ENCODE results near the gene FRG2.
"Not testable (repeated sequence)": the region's sequence is repeated elsewhere in the genome, so short reads cannot be mapped to it uniquely, and the experiment has no call there.

Gene FRG2

DNA sequence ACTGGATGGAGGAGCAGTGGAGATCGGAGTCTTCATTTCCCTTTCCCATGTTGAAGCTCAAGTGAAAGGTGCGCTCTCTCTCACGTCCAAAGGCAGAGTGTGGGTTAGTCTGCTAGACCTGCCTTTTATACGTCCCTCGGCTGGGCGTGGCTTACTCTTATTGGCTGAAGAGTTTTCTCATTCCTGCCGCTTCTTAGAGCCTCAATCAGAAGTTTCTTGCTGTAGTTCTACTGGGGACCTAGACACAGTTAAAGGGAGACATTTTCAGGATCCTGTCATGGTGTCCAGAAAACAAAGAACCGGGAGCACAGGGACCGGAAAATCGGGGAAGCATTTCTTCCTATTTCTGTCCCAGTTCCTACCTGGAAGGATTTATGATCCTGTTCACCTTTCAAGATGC lies at the start of gene FRG2:
FRG2 (minus strand) TSS at position 101 of the 400 bp plus-strand sequence; CDS start at position 49, 52 bp downstream.
- DNase-seq = not testable (repeated sequence)

DNA sequence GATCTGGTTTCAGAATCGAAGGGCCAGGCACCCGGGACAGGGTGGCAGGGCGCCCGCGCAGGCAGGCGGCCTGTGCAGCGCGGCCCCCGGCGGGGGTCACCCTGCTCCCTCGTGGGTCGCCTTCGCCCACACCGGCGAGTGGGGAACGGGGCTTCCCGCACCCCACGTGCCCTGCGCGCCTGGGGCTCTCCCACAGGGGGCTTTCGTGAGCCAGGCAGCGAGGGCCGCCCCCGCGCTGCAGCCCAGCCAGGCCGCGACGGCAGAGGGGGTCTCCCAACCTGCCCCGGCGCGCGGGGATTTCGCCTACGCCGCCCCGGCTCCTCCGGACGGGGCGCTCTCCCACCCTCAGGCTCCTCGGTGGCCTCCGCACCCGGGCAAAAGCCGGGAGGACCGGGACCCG lies 41.3 kb upstream of the FRG2 start:
- DNase-seq = not testable (repeated sequence)

DNA sequence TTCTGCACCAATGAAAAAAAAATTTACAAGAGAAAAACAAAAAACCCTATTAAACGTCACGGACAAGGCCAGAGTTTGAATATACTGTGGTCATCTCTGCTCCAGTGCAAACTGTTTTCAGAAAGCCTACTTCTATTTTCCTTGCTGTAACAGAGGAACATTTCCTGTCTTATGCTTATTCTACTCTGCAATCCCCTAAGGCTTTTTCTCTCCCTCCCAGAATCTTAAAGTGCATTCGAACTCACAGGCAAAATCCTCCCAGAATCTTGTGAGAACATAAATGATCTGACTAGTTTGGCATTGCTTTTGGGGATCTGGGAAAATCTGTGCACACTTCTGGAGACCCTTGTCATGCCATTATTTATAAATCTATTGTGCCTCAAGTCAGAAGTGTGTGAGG lies 37.7 kb upstream of the FRG2 start:
- DNase-seq = not testable (repeated sequence)

DNA sequence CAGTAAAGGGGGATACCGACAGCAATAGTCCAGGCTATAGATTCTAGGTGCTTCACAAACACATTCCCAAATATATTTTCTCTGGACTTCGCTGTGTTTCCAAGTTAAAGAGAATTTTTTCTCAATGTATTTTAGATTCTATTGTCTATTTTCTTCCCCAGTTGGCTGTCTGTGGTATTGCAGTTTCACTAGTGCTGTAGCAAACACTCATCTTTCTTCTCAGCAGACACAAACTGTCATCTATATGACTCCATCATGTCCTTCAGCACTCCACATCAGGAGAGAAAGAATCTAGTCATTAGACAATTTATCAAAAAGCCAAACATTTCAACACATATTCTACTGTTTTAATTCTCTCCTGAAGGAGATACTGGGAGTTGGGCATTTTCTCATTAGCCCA lies 37.3 kb upstream of the FRG2 start, which contains the start of gene DBET:
DBET (plus strand) TSS at position 161 of the 400 bp plus-strand sequence.
- DNase-seq = not testable (repeated sequence)

DNA sequence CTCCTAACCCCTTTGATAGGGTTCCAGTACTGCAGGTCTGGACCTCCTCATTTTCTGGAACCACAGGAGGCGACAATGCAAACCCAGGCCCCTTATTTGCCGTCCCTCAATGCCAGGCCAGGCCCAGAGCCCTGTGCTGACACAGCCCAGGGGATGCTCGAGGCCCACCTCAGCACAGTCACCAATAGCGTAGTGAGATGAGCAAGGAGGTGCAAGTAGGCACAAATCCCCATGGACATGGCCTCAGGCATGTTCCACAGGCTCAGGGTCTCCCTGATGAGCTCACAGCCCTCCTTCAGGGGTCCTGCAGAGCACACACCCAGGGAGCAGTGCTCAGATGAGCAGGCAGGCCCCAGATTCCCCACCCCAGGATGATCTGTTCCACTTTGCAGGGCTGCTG lies 31.9 kb upstream of the FRG2 start:
- DNase-seq = not testable (repeated sequence)

DNA sequence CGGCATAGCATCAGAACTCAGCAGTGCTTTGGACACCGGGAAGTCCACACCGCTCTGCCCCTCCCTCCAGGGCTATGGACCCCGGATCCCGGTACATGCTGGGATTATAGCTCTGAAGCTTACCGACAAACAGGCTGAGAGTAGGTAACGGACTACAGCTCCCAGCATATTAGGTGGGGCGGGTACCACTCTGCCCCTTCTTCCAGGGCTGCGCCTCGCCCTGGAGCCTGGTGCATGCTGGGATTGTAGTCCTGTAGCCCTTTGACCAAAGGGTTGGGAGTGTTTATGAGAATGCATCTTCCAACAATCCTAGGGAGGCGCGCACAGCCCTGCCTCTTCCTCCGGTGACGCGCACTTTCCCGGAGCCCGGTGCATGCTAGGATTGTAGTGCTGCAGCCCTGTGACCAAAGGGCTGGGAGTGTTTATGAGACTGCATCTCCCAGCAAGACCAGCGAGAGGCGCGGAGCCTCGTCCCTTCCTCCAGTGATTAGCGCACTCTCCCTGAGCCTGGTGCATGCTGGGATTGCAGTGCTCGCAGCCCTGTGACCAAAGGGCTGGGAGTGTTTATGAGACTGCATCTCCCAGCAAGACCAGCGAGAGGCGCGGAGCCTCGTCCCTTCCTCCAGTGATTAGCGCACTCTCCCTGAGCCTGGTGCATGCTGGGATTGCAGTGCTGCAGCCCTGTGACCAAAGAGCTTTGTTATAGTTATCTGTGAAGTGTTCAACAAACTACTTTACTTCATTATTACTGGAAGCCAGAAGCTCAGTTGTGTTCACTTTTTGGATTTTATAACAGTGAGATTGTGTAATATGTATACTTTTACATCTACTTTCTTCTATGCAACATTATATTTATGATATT lies 22.6 kb upstream of the FRG2 start:
- not testable (repeated sequence) for DNase-seq

DNA sequence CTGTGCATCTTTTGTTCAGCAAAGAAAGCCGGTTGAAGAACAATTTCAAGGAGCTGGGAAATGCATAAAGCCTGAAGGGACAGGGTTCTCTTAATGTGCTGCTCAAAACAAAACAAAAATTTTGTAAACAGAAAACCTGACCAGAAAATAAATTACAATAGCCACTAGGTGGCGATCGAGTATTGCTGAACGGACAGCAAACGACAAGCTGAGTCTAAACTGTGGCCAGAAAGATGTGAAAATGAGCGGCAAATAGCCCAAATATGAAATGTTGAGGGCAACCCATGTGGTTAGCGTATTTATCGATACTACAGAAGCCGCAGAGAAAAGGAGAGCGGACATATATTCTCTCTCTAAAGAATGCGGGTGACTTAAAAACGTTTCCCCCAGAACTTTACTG lies 20.6 kb upstream of the FRG2 start:
- DNase-seq = not testable (repeated sequence)

DNA sequence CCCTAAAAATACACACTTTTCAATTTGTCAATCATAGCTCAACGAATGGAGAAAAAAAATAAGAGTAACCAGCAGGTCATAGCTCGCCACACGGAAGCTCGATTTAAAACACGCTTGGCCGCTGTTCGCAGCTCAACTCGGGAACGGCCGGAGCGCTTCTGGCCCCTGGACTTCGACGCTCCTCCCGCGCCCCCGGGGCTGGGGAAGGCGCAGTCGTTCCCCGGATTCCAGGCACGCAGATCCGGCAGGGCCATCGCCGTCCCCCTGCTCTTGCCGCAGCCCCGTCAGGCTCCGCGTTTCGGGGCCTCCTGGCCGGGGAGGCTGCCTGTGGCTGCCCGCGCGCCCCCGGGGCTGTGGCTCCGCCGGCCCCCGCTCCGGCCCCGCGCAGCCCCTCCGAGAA lies 13.8 kb upstream of the FRG2 start:
- DNase-seq = not testable (repeated sequence)

DNA sequence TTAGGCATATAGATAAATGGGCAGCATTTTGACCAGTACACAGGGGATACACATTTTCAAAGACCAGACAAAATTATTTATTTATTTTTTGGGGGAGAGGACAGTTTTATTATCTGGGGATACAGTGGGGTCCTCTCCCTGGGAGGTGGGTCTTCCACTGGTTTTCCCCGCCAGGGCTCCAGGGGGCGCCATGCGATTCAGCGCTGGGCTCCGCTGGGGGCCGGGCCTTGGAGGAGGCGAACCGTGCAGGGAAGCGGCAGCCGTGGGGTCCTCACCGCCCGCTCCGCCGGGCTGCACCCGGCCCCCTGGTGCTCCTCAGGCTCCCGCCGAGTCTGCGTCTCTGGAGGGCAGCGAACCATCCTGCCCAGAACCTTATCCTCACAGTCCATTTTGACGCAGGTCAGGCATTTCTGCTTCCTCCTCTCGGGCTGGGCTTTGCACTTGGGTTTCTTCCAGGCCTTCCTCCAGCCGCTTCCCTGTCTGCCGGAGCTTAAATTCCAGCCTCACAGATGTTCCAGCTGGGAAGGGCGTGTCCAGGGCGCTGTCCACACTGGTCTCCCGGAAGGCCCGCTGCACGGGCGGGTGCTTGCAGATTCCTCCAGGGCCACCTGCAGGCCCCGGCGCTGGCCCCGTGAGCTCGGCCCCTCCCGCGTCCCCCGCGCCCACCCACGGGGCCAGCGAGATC lies 10.8 kb upstream of the FRG2 start:
- DNase-seq = not testable (repeated sequence)

DNA sequence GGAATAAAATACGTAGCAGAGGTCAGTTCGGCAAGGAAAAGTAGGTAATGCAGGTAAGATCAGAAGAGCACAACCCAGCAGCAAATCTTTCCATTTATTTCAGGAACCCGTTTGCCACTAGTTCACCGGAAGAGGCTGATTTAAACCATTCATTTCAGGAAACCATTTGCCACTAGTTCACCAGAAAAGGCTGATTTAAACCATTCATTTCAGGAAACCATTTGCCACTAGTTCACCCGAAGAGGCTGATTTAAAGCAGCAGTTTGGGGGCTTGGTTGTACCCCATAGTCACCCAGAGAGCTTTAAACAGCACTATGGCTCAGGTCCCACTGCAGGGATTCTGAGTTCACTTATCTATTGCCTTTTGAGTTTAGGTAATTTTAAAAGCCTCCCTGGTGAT lies 4.2 kb upstream of the FRG2 start:
- not testable (repeated sequence) for DNase-seq

DNA sequence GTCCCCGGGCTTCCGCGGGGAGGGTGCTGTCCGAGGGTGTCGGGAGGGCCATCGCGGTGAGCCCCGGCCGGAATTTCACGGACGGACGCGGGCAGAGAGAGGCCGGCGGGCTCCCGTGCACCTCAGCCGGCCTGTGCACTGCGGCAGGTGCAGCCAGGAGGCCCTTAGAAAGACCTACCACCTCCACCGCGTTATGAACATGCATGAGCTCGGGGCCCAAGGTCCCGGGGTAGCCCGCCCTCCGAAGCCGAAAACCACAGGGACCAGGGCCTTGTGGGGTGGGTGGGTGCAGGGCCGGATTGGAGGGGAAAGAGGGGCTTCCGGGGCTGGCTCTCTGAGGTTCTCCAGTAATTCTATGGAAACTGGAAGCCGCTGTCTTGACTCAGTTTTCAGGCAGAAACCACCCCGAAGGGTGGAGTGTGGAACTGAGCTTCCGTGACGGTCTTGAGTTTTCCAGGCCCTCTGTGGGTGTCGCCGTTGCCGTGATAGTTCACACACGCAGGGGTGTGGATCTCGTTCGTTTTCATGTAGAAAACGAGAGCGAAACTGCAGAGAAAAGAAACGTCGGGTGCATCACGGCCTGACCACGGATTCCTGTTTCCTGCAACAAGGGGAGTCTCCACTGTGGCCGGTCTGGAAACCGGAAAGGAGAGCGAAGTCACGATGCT lies 4.3 kb downstream of the FRG2 start:
- DNase-seq = not testable (repeated sequence)

DNA sequence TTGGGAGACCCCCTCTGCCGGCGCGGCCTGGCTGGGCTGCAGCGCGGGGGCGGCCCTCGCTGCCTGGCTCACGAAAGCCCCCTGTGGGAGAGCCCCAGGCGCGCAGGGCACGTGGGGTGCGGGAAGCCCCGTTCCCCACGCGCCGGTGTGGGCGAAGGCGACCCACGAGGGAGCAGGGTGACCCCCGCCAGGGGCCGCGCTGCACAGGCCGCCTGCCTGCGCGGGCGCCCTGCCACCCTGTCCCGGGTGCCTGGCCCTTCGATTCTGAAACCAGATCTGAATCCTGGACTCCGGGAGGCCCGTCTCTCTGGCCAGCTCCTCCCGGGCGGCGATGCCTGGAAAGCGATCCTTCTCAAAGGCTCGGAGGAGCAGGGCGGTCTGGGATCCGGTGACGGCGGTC lies 5.1 kb downstream of the FRG2 start:
- not testable (repeated sequence) for DNase-seq

DNA sequence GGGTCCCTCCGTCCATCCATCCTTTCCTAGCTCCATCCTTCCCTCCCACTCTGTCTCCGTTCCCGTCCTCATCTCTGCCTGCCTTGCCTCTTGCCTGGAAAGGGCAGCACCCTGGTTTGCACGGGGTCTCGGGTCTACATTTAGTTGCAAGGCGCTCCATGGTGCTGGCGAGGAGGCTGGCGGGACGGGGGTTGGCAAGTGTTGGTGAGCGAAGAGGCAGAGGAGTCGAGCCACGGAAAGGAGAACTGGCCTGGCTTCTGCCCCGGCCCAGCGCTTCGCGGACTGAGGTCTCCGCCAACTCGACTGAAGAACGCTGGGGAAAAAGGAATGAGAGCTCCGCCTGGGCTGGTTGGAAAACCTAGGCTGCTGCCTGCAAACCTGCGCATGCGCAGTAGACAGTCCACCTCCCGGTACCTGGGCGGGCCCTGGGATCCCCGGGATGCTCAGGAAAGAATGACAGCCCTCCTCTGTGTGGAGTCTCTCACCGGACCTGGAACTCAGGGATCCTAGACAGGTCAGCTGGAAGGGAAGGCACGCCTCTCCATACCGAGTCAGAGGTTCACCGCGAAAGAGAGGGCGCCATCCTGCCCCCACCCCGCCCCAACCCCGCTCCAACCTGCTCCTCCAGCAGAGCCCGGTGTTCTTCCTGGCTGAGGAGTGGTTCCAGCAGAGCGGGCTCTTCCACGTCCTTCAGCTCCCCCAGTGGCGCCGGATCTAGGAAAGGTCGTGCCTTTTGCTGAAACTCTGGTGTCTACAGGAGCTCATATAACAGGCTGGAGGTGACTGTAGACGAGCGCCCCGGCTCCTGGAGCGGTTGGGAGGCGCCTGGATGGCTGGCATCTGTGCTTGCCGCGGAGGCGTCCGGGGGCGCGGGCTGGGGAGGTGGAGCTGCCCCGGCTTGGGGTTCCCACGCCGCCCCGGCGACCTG lies 6.0 kb downstream of the FRG2 start:
- DNase-seq = no peak

DNA sequence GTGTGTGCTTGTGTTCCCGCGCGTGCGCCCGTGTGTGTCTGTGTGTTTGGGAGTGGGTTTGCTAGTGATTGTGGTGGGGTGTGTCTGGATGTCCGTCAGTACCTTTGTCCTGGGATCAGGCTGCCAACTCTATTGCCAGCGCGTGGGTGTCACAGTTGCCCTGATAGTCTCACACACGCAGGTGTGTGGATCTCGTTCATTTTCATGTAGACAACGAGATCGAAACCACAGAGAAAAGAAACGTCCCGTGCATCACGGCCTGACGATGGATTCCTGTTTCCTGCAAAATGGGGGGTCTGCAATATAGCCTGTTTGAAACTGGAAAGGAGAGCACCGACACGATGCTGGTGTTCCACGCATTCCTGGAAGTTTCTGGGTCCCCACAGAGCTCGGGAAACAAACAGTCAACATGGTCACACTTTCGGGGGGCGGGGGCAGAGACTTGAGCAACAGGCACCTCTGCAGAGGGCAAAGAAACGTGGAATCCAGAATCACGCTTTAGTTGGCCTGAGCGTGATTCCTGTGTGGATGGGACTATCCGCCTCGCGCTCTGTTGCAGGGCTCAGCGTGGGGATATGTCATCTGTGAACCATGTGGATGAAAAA lies 7.1 kb downstream of the FRG2 start:
- DNase-seq = not testable (repeated sequence)

DNA sequence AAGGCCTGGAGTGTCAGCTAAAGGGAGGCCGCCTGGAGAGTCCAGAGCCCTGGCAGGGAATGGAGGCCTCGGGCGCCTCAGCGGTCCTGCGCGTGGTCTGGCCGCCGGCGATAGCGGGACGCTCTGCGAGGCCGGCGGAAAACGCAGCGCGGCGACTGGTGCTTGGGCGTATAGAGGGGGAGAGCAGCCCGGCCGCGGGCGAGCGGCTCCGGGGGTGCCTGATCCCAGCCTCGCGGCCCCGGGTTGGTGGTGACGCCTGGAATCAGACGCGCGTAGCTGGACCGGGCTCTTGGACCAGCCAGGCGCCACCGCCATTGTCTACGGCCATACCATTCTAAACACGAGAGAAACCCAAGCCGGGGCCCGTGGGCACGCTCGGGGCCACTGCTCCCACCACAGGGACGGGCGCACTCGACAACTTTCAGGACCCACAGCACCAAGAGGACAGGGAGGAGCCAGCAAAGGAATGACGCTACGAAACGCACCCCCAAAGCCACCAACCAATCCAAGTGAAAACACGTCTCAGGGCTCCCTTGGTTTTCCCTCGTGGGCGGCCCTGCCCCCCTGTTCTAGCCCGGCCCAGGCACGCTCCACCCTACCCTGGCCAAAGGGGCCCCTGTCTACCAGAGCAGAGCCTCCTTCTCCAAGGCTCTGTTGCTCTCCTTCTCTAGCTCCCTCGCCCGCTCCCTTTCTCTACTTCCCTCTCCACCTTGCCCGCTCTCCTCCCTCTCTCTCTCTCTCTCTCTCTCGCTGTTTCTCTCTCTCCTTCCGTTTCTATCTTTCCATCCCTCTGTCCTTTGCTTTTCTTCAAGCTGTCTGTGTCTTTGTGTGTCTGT lies 7.8 kb downstream of the FRG2 start:
- DNase-seq = no peak

DNA sequence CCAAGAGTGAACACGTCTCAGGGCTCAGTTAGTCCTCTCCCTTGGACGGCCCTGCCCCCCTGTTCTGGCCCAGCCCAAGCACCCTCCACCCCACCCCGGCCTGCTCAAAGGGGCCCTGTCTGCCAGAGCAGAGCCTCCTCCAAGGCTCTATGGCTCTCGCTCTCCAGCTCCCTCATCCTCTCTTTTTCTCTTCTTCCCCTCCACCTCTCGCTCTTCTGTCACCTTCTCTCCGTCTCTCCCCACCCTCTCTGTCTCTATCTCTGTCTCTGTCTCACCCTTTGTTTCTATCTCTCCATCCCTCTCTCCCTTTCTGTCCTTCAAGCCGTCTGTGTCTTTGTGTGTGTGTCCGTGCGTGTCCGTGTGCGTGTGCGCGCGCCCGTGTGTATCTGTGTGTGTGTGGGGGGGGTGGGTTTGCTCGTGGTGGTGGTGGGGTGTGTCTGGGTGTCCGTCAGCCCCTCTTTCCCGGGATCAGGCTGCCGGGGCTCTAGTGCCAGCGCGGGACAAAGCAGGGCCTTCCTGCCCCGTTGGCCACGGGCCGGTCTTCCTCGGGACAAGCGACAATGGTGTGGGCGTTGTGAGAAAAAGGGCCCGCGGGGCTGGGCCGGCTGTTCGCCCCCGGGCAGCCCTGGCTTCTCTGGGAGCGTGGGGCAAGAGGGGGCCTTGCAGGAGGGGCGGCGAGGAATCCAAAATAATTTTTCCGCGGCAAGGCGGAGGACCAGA lies 8.7 kb downstream of the FRG2 start:
- no peak for DNase-seq

DNA sequence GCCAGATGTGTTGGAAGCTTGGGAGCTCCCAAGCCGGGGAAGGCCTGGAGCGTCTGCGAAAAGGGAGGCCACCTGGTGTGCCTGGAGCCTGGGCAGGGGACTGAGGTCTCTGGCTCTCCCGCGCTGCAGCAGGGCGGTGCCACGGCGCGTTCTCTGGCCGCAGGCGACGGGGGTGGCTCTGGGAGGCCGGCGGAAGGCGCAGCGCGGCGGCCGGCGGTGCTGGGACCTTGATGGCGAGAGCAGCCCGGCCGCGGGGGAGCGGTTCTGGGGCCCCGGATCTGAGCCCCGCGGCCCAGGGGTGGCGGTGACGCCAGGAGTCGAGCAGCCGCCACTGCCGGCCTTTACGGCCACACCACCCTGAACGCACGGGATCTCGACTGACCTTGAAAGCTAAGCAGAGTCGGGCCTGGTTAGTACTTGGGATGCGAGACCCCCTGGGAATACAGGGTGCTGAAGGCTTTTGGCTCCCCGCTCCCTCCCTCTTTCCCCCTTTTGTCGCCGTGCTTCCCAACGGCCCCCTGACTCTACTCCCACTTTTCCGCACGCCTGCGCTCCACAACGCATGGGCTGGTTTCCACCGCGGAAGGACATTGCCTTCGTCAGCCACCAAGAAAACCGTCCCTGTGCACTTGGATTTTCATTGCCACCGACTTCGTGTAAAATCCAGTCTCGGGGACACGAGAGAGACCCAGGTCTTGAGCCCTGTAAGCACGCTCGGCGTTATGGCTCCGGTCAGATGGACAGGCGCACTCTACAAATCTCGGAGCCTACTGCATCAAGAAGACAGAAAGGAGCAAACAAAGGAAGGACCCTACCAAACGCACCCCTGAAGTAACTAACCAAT lies 9.5 kb downstream of the FRG2 start:
- no peak for DNase-seq

DNA sequence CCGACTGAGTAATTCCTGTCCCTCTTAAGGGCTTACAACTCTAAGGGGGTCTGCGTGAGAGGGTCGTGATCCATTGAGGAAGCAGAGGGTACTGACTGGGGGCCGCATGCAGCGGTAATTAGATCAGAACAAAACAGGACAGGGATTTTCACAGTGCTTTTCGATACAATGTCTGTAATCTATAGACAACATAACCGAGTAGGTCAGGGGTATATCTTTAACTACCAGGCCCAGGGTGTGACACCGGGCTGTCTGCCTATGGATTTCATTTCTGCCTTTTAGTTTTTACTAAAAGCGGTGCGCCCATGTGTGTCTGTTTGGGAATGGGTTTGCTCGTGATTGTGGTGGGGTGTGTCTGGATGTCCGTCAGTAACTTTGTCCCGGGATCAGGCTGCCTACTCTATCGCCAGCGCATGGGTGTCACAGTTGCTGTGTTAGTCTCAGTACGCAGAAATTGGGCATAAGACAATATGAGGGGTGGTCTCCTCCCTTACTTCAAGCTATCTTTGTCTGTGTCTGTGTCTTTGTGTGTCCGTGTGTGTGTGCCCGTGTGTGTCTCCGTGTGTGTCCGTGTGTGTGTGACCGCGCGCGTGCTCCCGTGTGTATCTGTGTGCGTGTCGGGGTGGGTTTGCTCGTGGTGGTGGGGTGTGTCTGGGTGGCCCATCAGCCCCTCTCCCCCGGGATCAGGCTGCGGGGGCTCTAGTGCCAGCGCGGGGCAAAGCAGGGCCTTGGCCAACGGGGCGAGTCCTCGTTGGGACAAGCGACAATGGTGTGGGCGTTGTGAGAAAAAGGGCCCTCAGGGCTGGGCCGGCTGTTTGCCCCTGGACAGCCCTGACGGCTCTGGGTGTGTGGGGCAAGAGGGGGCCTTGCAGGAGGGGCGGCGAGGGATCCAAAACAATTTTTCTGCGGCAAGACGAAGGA lies 10.4 kb downstream of the FRG2 start:
- DNase-seq = no peak
